ENCODE results near the gene STMND1. TPM values are rescaled to one million over a fixed set of nuclear protein-coding genes. Genes with fewer than 3 reads are reported as not detected.

STMND1 gene
- total RNA-seq, 1 donor from 2014 or later, result not detected

DNA sequence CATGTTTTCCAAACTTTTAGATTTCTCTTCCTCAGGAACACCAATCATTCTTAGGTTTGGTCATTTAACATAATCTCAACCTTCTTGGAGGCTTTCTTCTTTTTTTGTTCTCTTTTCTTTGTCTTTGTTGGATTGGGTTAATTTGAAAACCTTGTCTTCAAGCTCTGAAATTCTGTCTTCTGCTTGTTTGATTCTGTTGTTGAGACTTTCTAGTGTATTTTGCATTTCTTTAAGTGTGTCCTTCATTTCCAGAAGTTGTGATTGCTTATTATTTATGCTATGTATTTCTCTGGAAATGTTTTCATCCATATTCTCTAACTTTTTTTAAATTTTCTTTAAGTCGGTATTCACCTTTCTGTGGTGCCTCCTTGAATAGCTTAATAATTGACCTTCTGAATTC, 42.2 kb downstream of the STMND1 start:
- TF ChIP-seq, protein P1, sequence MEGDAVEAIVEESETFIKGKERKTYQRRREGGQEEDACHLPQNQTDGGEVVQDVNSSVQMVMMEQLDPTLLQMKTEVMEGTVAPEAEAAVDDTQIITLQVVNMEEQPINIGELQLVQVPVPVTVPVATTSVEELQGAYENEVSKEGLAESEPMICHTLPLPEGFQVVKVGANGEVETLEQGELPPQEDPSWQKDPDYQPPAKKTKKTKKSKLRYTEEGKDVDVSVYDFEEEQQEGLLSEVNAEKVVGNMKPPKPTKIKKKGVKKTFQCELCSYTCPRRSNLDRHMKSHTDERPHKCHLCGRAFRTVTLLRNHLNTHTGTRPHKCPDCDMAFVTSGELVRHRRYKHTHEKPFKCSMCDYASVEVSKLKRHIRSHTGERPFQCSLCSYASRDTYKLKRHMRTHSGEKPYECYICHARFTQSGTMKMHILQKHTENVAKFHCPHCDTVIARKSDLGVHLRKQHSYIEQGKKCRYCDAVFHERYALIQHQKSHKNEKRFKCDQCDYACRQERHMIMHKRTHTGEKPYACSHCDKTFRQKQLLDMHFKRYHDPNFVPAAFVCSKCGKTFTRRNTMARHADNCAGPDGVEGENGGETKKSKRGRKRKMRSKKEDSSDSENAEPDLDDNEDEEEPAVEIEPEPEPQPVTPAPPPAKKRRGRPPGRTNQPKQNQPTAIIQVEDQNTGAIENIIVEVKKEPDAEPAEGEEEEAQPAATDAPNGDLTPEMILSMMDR (conservative IDR thresholded peaks at IDR 0.05; ENCODE audit: low read depth, low read length), result no peak

GRCh38 chr6:17149571-17149970, 47.7 kb downstream of the STMND1 start:
- no peak for DNase-seq (ENCODE audit: low read depth)
- TF ChIP-seq, protein P1 (conservative IDR thresholded peaks at IDR 0.05; ENCODE audit: low read depth, low read length), result no peak

More for the DNA sequence above, 42.2 kb downstream of the STMND1 start:
- DNase-seq (ENCODE audit: low read depth), result no peak
- H3K4me3 ChIP-seq (ENCODE audit: low read depth, low read length), result no peak overlapping the region

DNA sequence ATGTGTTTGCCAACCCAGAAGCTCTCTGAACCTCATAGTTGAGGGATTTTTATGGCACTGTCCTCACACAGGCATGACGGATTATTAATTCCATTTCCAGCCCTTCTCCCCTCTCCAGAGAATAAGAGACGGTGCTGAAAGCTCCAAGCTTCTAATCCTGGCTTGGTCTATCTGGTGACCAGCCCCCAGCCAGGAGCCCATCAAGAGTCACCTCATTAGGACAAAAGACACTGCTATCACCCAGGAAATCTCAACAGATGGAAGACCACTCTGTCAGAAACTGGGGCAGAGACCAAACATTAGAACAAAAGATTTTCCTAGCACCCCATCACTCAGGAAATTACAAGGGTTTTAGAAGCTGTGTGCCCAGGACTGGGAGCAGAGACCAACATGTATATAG, 48.2 kb downstream of the STMND1 start:
- TF ChIP-seq, protein P1 (conservative IDR thresholded peaks at IDR 0.05; ENCODE audit: low read depth, low read length), result no peak
- no peak for DNase-seq (ENCODE audit: low read depth)
- H3K4me3 ChIP-seq (ENCODE audit: low read depth, low read length), result no peak overlapping the region

More at GRCh38 chr6:17149571-17149970, 47.7 kb downstream of the STMND1 start:
- H3K4me3 ChIP-seq (ENCODE audit: low read depth, low read length), result no peak overlapping the region

- no peak overlapping the region for H3K4me3 ChIP-seq (ENCODE audit: low read depth, low read length)
- no peak for DNase-seq (ENCODE audit: low read depth)
- TF ChIP-seq, protein P1 (conservative IDR thresholded peaks at IDR 0.05; ENCODE audit: low read depth, low read length), result no peak
Observed at GRCh38 chr6:17151888-17152287, 50.0 kb downstream of the STMND1 start.

- TF ChIP-seq, protein P1 (conservative IDR thresholded peaks at IDR 0.05; ENCODE audit: low read depth, low read length), result no peak
- no peak overlapping the region for H3K4me3 ChIP-seq (ENCODE audit: low read depth, low read length)
- DNase-seq (ENCODE audit: low read depth), result no peak
Observed at GRCh38 chr6:17152703-17153102, 50.9 kb downstream of the STMND1 start.

GRCh38 chr6:17156112-17156921, 54.5 kb downstream of the STMND1 start:
- peak; percentile 49 for DNase-seq (ENCODE audit: low read depth)
- H3K4me3 ChIP-seq (ENCODE audit: low read depth, low read length), result no peak overlapping the region
- TF ChIP-seq, protein P1 (conservative IDR thresholded peaks at IDR 0.05; ENCODE audit: low read depth, low read length), result peak; percentile 81

DNA sequence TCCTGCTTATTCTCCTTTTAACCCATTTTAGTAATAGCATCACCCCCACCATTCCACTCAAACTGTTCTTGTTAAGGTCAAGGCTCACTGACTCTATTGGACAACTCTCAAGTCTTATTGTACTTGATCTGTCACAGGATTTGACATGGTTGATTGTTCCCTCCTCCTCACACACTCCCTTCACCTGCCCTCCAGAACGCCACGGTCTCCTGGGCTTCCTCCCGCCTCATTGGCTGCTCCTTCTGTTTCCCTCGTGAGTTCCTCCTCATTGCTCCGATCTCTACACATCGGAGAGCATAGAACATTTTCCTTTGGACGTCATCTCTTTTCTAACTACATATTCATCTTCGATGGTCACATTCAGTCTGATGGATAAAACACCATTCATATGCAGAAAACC, 55.1 kb downstream of the STMND1 start:
- TF ChIP-seq, protein P1 (conservative IDR thresholded peaks at IDR 0.05; ENCODE audit: low read depth, low read length), result no peak
- DNase-seq (ENCODE audit: low read depth), result peak; percentile 35
- H3K4me3 ChIP-seq (ENCODE audit: low read depth, low read length), result no peak overlapping the region
